Inflammatory macrophage treated with lipopolysaccharide for 4 hours (primary cell): ENCODE measurements around the gene TLNRD1.
A peak's percentile ranks its signal among the peaks of the same experiment; 100 is the strongest.
"Not testable (repeated sequence)": the region's sequence is repeated elsewhere in the genome, so short reads cannot be mapped to it uniquely, and the experiment has no call there.

Experiments used
- DNase-seq: peaks from one replicate; pipeline ENCODE4 v3.0.0-alpha.2; 2020

The TLNRD1 gene

GRCh38 chr15:81000624-81001151, at the start of gene TLNRD1:
Gene TLNRD1 (plus strand): TSS chr15:81000923. CDS start chr15:81002272, 1,349 bp downstream.
- peak; percentile 98 for DNase-seq

DNA sequence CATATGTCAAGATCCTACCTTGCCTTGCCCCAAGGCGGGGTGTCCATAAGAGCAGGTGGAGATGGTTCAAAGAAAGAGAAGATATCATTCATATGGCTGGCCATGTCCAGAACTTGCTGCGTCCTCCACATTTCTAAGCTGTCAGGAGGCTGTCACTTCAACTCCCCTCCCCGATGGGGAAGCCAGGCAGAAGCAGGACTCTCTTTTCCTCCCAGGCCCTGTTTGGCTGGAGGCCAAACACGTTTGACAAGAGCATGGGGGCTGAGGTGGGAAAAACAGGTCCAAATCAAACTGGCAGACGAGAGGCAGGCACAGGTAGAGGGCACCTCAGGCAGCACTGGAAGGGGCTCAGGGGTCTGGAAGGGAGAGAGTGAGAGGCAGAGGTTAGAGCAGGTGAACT, 48.8 kb upstream of the TLNRD1 start:
- DNase-seq = no peak

- no peak for DNase-seq
Observed at GRCh38 chr15:80953001-80953952, 47.4 kb upstream of the TLNRD1 start.

DNA sequence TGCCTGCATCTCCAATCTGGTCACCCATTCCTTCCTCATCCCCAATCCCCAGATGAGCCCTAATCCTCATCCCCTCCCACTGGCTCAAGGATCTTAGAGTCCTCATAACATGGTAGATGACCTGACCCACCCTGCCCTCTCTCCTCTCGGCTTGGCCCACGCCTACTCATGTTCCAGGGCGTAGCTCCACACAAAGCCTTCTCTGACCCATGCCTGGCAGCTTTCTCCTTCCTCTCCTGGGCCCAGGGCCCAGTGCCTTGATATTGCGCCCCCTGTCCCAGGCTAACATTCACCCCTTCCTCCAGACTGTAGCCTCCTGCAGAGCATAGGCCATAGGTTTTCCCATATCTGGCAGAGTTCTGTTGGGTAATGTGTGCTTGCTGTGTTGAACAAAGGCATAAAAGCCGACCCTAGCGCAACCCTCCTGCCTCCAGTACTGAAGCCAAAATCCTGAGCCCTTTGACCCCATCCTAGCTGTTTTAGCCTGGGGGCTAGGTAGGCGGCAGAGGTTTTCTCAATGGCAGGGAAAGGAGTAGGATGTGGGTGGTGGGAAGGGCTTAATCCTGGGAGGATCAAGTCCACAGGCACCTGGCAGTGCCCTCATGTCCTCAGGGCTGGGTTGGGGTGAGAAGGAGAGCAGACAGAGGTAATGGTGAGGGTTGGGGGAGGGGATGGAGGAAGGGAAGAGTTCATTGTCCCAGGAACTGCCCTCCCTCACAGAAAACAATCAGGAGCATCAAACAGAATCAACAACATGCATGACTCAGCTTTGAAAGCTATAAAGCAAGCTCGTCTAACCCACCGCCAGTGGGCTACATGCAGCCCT, 46.6 kb upstream of the TLNRD1 start:
- DNase-seq = no peak

- DNase-seq = peak; percentile 88
Observed at GRCh38 chr15:80955571-80956452, 44.9 kb upstream of the TLNRD1 start.

- DNase-seq = peak; percentile 9
Observed at GRCh38 chr15:80957556-80957955, 43.2 kb upstream of the TLNRD1 start.

DNA sequence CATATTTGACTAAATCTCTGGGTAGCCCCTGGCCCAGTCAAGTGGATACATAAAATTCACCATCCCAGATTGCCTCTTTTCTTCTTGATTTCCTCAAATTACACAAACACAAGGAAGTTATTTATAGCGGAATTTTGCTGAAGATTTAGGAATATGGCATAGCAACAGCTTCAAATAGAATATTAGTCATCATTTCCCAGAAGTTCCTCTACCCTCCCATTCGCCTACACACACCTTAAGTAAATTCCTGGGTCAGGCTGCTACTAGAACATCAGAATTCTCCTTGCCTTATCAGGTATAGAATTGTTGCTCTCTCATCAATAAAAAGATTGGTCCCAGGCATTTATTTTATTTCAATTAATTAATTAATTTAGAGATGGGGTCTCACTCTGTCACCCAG, 42.7 kb upstream of the TLNRD1 start:
- peak; percentile 0 for DNase-seq

- DNase-seq = no peak
Observed at GRCh38 chr15:80958818-80959495, 41.8 kb upstream of the TLNRD1 start.

GRCh38 chr15:80965454-80965853, 35.3 kb upstream of the TLNRD1 start:
- not testable (repeated sequence) for DNase-seq

DNA sequence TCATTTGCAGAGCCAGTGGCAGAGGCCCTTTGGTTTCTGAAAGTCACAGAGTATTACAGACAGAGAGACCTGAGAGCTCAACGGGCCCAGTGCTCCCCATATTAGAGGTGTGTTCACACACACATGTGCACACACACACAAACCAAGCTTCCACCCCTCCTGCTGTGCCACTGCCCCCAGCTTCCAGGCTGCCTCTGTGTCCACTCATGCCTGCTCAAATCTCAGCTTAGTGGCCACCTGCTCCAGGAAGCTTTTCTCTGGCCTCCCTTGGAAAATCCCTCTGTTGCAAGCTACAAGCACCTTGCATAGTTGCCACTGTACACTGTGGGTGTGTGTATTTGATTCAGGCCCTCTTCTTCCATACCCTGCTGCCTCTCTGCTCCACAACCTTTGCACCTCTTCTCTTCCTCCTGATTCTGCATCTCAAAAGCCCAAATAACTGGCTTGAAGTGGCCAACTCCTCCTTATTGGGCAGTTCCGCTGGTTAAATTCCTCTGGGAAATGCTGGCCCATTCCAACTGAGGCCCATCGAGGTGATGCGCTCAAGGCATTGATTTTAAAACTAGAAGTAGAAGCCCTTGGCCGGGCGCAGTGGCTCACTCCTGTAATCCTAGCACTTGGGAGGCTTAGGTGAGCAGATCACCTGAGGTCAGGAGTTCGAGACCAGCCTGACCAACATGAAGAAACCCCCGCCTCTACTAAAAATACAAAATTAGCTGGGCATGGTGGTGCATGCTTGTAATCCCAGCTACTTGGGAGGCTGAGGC, 34.1 kb upstream of the TLNRD1 start:
- no peak for DNase-seq

DNA sequence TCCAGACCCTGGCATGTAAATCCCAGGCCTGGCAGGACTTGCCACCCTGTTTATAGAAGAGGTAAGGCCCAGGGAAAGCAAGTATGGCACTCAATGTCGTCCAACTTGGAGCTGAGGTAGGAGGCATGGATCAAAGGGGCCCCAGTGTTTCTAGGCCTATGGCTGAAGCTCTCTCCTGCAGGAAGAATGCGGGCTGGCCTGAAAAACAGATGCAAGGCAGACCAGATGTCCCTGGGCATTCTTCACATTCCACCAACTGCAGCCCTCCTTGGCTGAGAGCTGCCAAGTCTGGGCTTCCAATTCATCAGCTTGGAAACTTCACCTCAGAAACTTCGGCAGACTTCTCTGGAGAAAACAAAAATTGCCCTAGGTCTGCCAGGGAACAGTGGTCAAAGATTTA, 33.3 kb upstream of the TLNRD1 start:
- no peak for DNase-seq

- DNase-seq = no peak
Observed at GRCh38 chr15:80967991-80968510, 32.7 kb upstream of the TLNRD1 start.

DNA sequence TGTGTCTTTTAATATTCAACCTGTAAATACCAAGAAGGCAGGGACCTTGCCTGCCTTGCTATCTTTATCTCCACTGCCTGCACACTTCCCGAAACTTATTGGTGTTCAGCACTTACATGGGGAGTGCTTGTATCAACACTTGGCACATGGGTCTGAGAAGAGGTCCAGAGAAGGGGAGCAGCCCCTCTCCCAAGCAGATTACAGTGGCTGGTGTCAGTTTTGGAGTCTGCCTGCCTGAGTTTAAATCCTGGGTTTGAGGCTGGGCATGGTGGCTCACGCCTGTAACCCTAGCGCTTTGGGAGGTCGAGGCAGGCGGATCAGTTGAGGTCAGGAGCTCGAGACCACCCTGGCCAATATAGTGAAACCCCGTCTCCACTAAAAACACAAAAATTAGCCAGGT, 31.4 kb upstream of the TLNRD1 start:
- DNase-seq = no peak

DNA sequence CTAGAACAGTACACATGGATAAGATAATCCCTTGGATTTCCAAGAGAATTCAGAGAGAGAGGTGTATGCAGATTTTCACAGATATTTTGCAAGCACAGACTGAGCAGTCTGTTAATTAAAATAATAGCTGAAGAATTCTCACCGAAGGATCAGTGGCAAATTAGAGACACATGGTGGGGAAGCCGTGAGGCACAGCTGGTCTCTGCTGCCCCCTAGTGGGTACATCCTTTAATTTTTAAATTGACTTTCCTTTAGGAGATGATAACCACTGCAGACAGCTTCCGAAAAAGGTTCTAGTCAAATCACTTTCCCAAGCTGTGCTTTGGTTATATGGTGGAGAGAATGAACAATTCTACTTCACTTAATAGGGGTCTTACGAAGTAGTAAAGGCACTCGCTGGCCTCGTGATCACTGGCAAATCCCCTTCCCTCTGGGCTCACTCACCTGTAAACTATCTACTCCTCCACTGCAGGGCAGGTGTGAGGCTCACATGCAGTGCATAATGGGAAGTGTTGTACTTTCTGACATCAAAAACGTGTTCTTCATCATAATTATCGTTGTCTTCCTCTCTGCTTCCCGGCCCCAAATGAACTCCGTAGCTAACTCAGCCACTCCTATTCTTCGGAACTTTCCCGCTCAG, 30.6 kb upstream of the TLNRD1 start:
- peak; percentile 66 for DNase-seq

DNA sequence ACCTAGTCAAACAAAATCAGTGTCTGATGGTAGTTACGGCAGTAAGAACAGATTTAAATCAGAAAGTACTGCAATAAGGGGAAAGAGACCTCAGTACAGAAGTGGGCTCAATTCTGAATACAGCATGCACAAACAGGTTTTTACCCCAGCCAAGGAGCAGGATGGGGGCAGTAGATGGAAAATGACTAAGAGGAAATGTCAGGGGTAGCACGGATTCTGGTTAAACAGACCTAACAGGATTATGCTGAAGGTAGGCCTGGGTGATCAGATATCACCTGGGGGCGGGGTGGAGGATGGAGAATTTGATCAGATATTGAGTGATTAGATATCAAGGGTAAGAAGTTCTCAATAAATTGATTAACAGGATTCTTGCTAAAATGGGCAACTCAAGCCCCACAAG, 30.1 kb upstream of the TLNRD1 start:
- DNase-seq = no peak

GRCh38 chr15:80971143-80971542, 29.6 kb upstream of the TLNRD1 start:
- no peak for DNase-seq

GRCh38 chr15:80972276-80972675, 28.4 kb upstream of the TLNRD1 start:
- DNase-seq = no peak

DNA sequence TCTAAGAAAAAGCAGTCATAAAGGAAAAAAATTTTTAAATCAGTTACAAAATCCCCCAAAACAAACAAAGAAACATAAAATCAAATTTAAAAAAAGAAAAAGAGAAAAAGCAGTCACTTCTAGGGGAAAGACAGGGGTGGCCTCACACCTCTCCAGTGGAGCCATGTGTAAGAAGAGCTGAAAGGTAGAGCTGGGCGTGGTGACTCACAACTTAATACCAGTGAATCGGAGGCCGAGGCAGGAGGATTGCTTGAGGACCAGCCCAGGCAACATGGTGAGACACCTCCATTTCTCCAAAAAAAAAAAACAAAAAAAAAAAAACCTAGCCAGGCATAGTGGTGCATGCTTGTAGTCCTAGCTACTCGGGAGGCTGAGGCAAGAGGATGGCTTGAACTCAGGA, 25.8 kb upstream of the TLNRD1 start:
- no peak for DNase-seq

- DNase-seq = no peak
Observed at GRCh38 chr15:80976851-80977250, 23.9 kb upstream of the TLNRD1 start.

GRCh38 chr15:80977627-80978036, 23.1 kb upstream of the TLNRD1 start:
- DNase-seq = peak; percentile 71
